KMS-11 (cell line): ENCODE measurements around the gene NADK2.

Experiments used
- H2AFZ ChIP-seq: fragments of 200-600 bp; sonication (generic); 2 replicates; pipeline ENCODE4 v1.6.1; 2016; ENCODE audit warnings: antibody characterized with exemption, mixed run types, low read depth
- H3K27ac ChIP-seq: fragments of 200-600 bp; sonication (generic); 2 replicates; pipeline ENCODE4 v1.6.1; 2016; ENCODE audit warnings: mild to moderate bottlenecking, mixed run types
- H3K27me3 ChIP-seq: fragments of 200-600 bp; sonication (generic); 2 replicates; pipeline ENCODE4 v1.6.1; 2017; ENCODE audit warnings: mild to moderate bottlenecking, low read depth, mixed run types, moderate library complexity; ENCODE audit not compliant: insufficient read depth
- H3K36me3 ChIP-seq: fragments of 200-600 bp; sonication (generic); 2 replicates; pipeline ENCODE4 v1.6.1; 2017; ENCODE audit warnings: mild to moderate bottlenecking, mixed run types; ENCODE audit not compliant: insufficient read depth
- H3K4me1 ChIP-seq: fragments of 200-600 bp; sonication (generic); 2 replicates; pipeline ENCODE4 v1.6.1; 2016; ENCODE audit warnings: mild to moderate bottlenecking, low read depth, mixed run types; ENCODE audit not compliant: poor library complexity, severe bottlenecking
- H3K4me2 ChIP-seq: fragments of 200-600 bp; sonication (generic); 2 replicates; pipeline ENCODE4 v1.7.0; 2016; ENCODE audit warnings: mild to moderate bottlenecking, mixed run types
- H3K4me3 ChIP-seq: fragments of 200-600 bp; sonication (generic); IDR thresholded peaks from 2 replicates; pipeline ENCODE4 v1.6.1; 2017; ENCODE audit warnings: low read depth, low read length, mixed read lengths; ENCODE audit not compliant: insufficient read depth
- H3K79me2 ChIP-seq: fragments of 200-600 bp; sonication (generic); 2 replicates; pipeline ENCODE4 v1.6.1; 2016; ENCODE audit warnings: low read depth, mixed run types; ENCODE audit not compliant: insufficient read depth
- H3K9ac ChIP-seq: fragments of 200-600 bp; sonication (generic); 2 replicates; pipeline ENCODE4 v1.6.1; 2016; ENCODE audit warnings: mild to moderate bottlenecking, mixed run types
- H4K20me1 ChIP-seq: fragments of 200-600 bp; sonication (generic); 2 replicates; pipeline ENCODE4 v1.6.1; 2016; ENCODE audit warnings: mild to moderate bottlenecking, mixed run types; ENCODE audit not compliant: insufficient read depth
- TF ChIP-seq, protein P1 (sequence below): fragments of 200-600 bp; sonication (generic); conservative IDR thresholded peaks from 2 replicates; pipeline ENCODE4 v1.6.1; 2017; ENCODE audit warnings: low read depth, mild to moderate bottlenecking, antibody characterized with exemption, low read length, moderate library complexity, mixed read lengths

NADK2 gene

GRCh38 chr5:36151434-36152323 lies 90.0 kb downstream of the NADK2 start, which contains the start of the genes LMBRD2 and SKP2:
Gene LMBRD2 (minus strand): TSS chr5:36151887. CDS start chr5:36143349, 8,538 bp downstream.
Gene SKP2 (plus strand): TSS chr5:36152111. CDS start chr5:36152263, 152 bp downstream.
- Histone ChIP-seq H4K20me1 (no peaks in the 10 kb centered on the region), H3K4me1 (peaks cover 61% of the 10 kb centered on the region), H3K27ac (peak within 1 kb of the TSS; percentile 38; the same call in 1 of the 2 replicates), H2AFZ (peak within 1 kb of the TSS; percentile 65), H3K79me2 (peaks cover 74% of the 10 kb centered on the region), H3K9ac (peak within 1 kb of the TSS; percentile 65), H3K4me2 (peak within 1 kb of the TSS; percentile 78), H3K4me3 (peak within 1 kb of the TSS; percentile 26), H3K27me3 (no peaks in the 10 kb centered on the region), H3K36me3 (peaks cover 4% of the 10 kb centered on the region; the same call in 1 of the 2 replicates)
- TF ChIP-seq, protein P1, sequence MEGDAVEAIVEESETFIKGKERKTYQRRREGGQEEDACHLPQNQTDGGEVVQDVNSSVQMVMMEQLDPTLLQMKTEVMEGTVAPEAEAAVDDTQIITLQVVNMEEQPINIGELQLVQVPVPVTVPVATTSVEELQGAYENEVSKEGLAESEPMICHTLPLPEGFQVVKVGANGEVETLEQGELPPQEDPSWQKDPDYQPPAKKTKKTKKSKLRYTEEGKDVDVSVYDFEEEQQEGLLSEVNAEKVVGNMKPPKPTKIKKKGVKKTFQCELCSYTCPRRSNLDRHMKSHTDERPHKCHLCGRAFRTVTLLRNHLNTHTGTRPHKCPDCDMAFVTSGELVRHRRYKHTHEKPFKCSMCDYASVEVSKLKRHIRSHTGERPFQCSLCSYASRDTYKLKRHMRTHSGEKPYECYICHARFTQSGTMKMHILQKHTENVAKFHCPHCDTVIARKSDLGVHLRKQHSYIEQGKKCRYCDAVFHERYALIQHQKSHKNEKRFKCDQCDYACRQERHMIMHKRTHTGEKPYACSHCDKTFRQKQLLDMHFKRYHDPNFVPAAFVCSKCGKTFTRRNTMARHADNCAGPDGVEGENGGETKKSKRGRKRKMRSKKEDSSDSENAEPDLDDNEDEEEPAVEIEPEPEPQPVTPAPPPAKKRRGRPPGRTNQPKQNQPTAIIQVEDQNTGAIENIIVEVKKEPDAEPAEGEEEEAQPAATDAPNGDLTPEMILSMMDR = no peak

- peaks cover 4% of the 10 kb centered on the region; the same call in 1 of the 2 replicates for H3K36me3 ChIP-seq
- H3K79me2 ChIP-seq = peaks cover 69% of the 10 kb centered on the region
- peak overlapping the region; percentile 65 for H2AFZ ChIP-seq
- H3K4me1 ChIP-seq = peaks cover 56% of the 10 kb centered on the region
- H3K9ac ChIP-seq = peak overlapping the region; percentile 65; the same call in 1 of the 2 replicates
- TF ChIP-seq, protein P1 = no peak
- no peaks in the 10 kb centered on the region for H4K20me1 ChIP-seq
- peak overlapping the region; percentile 38; the same call in 1 of the 2 replicates for H3K27ac ChIP-seq
- H3K4me2 ChIP-seq = peak overlapping the region; percentile 78
- no peaks in the 10 kb centered on the region for H3K27me3 ChIP-seq
- no peak overlapping the region for H3K4me3 ChIP-seq
Observed at GRCh38 chr5:36150676-36151433, 90.9 kb downstream of the NADK2 start.

DNA sequence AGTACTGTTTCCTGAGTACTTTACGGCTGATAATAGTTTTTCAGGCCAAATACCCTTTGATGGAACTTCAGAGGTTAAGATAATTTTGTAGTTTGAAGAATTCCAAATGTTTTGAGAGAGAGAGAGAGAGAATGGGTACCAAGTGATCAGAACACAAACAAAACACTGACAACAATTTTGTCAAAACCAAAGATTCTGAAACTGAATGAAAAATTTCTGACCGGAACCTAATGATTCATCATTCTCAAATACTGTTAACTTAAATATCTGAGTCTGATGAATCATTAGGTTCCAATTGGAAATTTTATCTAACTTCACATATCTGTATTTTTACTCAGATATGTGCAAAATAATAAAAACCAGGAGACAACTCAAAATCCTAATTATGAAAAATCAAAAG lies 94.0 kb downstream of the NADK2 start:
- Histone ChIP-seq H3K9ac (no peak overlapping the region), H3K36me3 (no peaks in the 10 kb centered on the region), H4K20me1 (no peaks in the 10 kb centered on the region), H3K27me3 (no peaks in the 10 kb centered on the region), H3K4me3 (no peak overlapping the region), H3K4me1 (peaks cover 31% of the 10 kb centered on the region), H3K27ac (no peak overlapping the region), H2AFZ (no peak overlapping the region), H3K79me2 (peaks cover 37% of the 10 kb centered on the region), H3K4me2 (no peak overlapping the region)
- TF ChIP-seq, protein P1 = no peak

GRCh38 chr5:36146390-36146789 lies 95.3 kb downstream of the NADK2 start:
- H3K4me2 ChIP-seq = no peak overlapping the region
- no peaks in the 10 kb centered on the region for H4K20me1 ChIP-seq
- H3K9ac ChIP-seq = no peak overlapping the region
- H3K36me3 ChIP-seq = no peaks in the 10 kb centered on the region
- no peak overlapping the region for H2AFZ ChIP-seq
- no peaks in the 10 kb centered on the region for H3K27me3 ChIP-seq
- TF ChIP-seq, protein P1 = no peak
- H3K27ac ChIP-seq = no peak overlapping the region
- peaks cover 28% of the 10 kb centered on the region; the same call in 1 of the 2 replicates for H3K79me2 ChIP-seq
- peaks cover 31% of the 10 kb centered on the region for H3K4me1 ChIP-seq
- H3K4me3 ChIP-seq = no peak overlapping the region
